H9 (cell line): ENCODE results near the gene PIRT. TPM values are rescaled to one million over a fixed set of nuclear protein-coding genes. Genes with fewer than 3 reads are reported as not detected.

ENCODE experiments used
- DNase-seq: peaks from one replicate; pipeline ENCODE4 v3.0.0-alpha.2; 2017
- H2AFZ ChIP-seq: one replicate; pipeline ENCODE4 v1.6.1; 2013; ENCODE audit warnings: mild to moderate bottlenecking, low read length, control low read depth, moderate library complexity
- H2AK5ac ChIP-seq: 2 replicates; pipeline ENCODE4 v1.6.1; 2013; ENCODE audit warnings: low read length, control low read depth, mixed read lengths; ENCODE audit not compliant: insufficient read length
- H2BK120ac ChIP-seq: one replicate; pipeline ENCODE4 v1.6.1; 2013; ENCODE audit warnings: low read depth, mild to moderate bottlenecking, low read length, control low read depth, inconsistent platforms; ENCODE audit not compliant: poor library complexity, severe bottlenecking
- H2BK12ac ChIP-seq: 2 replicates; pipeline ENCODE4 v1.6.1; 2013; ENCODE audit warnings: low read length, control low read depth, mixed read lengths, low read depth; ENCODE audit not compliant: insufficient read length
- H2BK15ac ChIP-seq: 2 replicates; pipeline ENCODE4 v1.6.1; 2013; ENCODE audit warnings: low read depth, low read length, control low read depth
- H2BK20ac ChIP-seq: one replicate; pipeline ENCODE4 v1.6.1; 2013; ENCODE audit warnings: low read depth, mild to moderate bottlenecking, low read length, control low read depth, inconsistent platforms; ENCODE audit not compliant: poor library complexity, severe bottlenecking
- H2BK5ac ChIP-seq: 2 replicates; pipeline ENCODE4 v1.6.1; 2013; ENCODE audit warnings: low read length, control low read depth, mixed read lengths; ENCODE audit not compliant: insufficient read length
- H3K14ac ChIP-seq: 2 replicates; pipeline ENCODE4 v1.6.1; 2013; ENCODE audit warnings: low read length, control low read depth; ENCODE audit not compliant: insufficient read depth
- H3K18ac ChIP-seq: 2 replicates; pipeline ENCODE4 v1.6.1; 2013; ENCODE audit warnings: low read depth, mild to moderate bottlenecking, mixed read lengths, low read length, control low read depth; ENCODE audit not compliant: insufficient read length
- H3K23ac ChIP-seq: 2 replicates; pipeline ENCODE4 v1.6.1; 2013; ENCODE audit warnings: low read length, control low read depth, mixed read lengths, low read depth; ENCODE audit not compliant: insufficient read length
- H3K23me2 ChIP-seq: 2 replicates; pipeline ENCODE4 v1.6.1; 2013; ENCODE audit warnings: low read depth, mild to moderate bottlenecking, mixed read lengths, low read length, control low read depth; ENCODE audit not compliant: insufficient read length, poor library complexity, severe bottlenecking
- H3K27ac ChIP-seq: 2 replicates; pipeline ENCODE4 v1.5.1; 2013; ENCODE audit warnings: low read length, control low read depth, mixed read lengths, low read depth; ENCODE audit not compliant: insufficient read length
- H3K27me3 ChIP-seq: 2 replicates; pipeline ENCODE4 v1.6.1; 2013; ENCODE audit warnings: low read length, control low read depth, inconsistent platforms; ENCODE audit not compliant: insufficient read depth
- H3K4ac ChIP-seq: 2 replicates; pipeline ENCODE4 v1.6.1; 2013; ENCODE audit warnings: low read depth, mild to moderate bottlenecking, control low read depth, inconsistent platforms, low read length, moderate library complexity
- H3K4me1 ChIP-seq: 2 replicates; pipeline ENCODE4 v1.6.1; 2013; ENCODE audit warnings: low read length, control low read depth, inconsistent platforms; ENCODE audit not compliant: insufficient read depth
- H3K4me2 ChIP-seq: 2 replicates; pipeline ENCODE4 v1.6.1; 2013; ENCODE audit warnings: low read length, control low read depth, mixed read lengths; ENCODE audit not compliant: insufficient read length, insufficient read depth
- H3K56ac ChIP-seq: 2 replicates; pipeline ENCODE4 v1.6.1; 2013; ENCODE audit warnings: low read depth, mild to moderate bottlenecking, mixed read lengths, low read length, control low read depth; ENCODE audit not compliant: insufficient read length
- H3K79me1 ChIP-seq: 2 replicates; pipeline ENCODE4 v1.6.1; 2013; ENCODE audit warnings: low read depth, mild to moderate bottlenecking, moderate library complexity, low read length, control low read depth, inconsistent platforms; ENCODE audit not compliant: insufficient read depth, poor library complexity, severe bottlenecking
- H3K79me2 ChIP-seq: 2 replicates; pipeline ENCODE4 v1.6.1; 2013; ENCODE audit warnings: low read length, control low read depth, inconsistent platforms; ENCODE audit not compliant: insufficient read depth
- H3K9ac ChIP-seq: 2 replicates; pipeline ENCODE4 v1.6.1; 2013; ENCODE audit warnings: low read length, control low read depth, mixed read lengths; ENCODE audit not compliant: insufficient read length; ENCODE audit errors: extremely low read depth
- H3K9me3 ChIP-seq: one replicate; pipeline ENCODE4 v1.6.1; 2013; ENCODE audit warnings: low read depth, low read length, inconsistent platforms; ENCODE audit not compliant: control insufficient read depth
- H3T11ph ChIP-seq: one replicate; pipeline ENCODE4 v1.6.1; 2013; ENCODE audit warnings: mild to moderate bottlenecking, low read length, control low read depth, inconsistent platforms
- H4K20me1 ChIP-seq: one replicate; pipeline ENCODE4 v1.6.1; 2013; ENCODE audit not compliant: control insufficient read depth, insufficient read length, insufficient read depth
- H4K5ac ChIP-seq: 2 replicates; pipeline ENCODE4 v1.6.1; 2013; ENCODE audit warnings: low read depth, mild to moderate bottlenecking, mixed read lengths, low read length, control low read depth; ENCODE audit not compliant: insufficient read length
- H4K8ac ChIP-seq: replicated peaks from 2 replicates; pipeline ENCODE4 v1.6.1; 2013; ENCODE audit warnings: low read length, control low read depth, mixed read lengths, low read depth; ENCODE audit not compliant: insufficient read length
- H4K91ac ChIP-seq: 2 replicates; pipeline ENCODE4 v1.6.1; 2013; ENCODE audit warnings: low read depth, mild to moderate bottlenecking, moderate library complexity, mixed read lengths, low read length, control low read depth; ENCODE audit not compliant: insufficient read length
- H3K27ac Mint-ChIP-seq, 3 experiments: 2 replicates in 2 of 3; 3 replicates in 1 of 3; pipeline ENCODE4 v1.8.0; 2020 to 2021; ENCODE audit warnings: mixed read lengths in 3 of 3, mild to moderate bottlenecking in 1 of 3, moderate library complexity in 1 of 3
- H3K27me3 Mint-ChIP-seq: 2 replicates; pipeline ENCODE4 v1.8.0; 2021; ENCODE audit warnings: low read depth, mild to moderate bottlenecking, moderate library complexity, mixed read lengths
- H3K36me3 Mint-ChIP-seq, 3 experiments: 2 replicates in 2 of 3; 3 replicates in 1 of 3; pipeline ENCODE4 v1.8.0; 2020 to 2021; ENCODE audit warnings: low read depth in 3 of 3, mixed read lengths in 3 of 3; ENCODE audit not compliant: insufficient read depth in 1 of 3
- H3K4me1 Mint-ChIP-seq, 2 experiments: 2 replicates each; pipeline ENCODE4 v1.8.0; 2020; ENCODE audit warnings: mixed read lengths in 2 of 2
- H3K4me3 Mint-ChIP-seq, 2 experiments: 2 replicates in 1 of 2; 3 replicates in 1 of 2; pipeline ENCODE4 v1.8.0; 2020 to 2021; ENCODE audit warnings: mild to moderate bottlenecking in 2 of 2, mixed read lengths in 2 of 2, moderate library complexity in 1 of 2
- H3K9me3 Mint-ChIP-seq, 2 experiments: 2 replicates in 1 of 2; 3 replicates in 1 of 2; pipeline ENCODE4 v1.8.0; 2020; ENCODE audit warnings: mild to moderate bottlenecking in 2 of 2, mixed read lengths in 2 of 2, moderate library complexity in 1 of 2
- WGBS: extraction: QIAGEN DNeasy Blood & Tissue Kit; methylation state at CpG from one replicate; pipeline ENCODE4 v1.1.7; 2013; ENCODE audit warnings: missing lambda C conversion rate, low lambda C conversion rate, mixed read lengths; ENCODE audit not compliant: insufficient read length; ENCODE audit errors: extremely low coverage; 5-methylcytosine and 5-hydroxymethylcytosine counted together
- total RNA-seq: library from RNA; stranded (reverse); gene quantifications from 2 replicates; pipeline ENCODE4 v1.2.1, GENCODE V29; 2021
- TF ChIP-seq, protein P1 (sequence below): fragments of 200-600 bp; sonication (generic); conservative IDR thresholded peaks from 3 replicates; pipeline ENCODE4 v1.8.0; 2021; ENCODE audit warnings: antibody characterized with exemption, mild to moderate bottlenecking

PIRT gene
- total RNA-seq, 1 experiment from 2014 or later = not detected

DNA sequence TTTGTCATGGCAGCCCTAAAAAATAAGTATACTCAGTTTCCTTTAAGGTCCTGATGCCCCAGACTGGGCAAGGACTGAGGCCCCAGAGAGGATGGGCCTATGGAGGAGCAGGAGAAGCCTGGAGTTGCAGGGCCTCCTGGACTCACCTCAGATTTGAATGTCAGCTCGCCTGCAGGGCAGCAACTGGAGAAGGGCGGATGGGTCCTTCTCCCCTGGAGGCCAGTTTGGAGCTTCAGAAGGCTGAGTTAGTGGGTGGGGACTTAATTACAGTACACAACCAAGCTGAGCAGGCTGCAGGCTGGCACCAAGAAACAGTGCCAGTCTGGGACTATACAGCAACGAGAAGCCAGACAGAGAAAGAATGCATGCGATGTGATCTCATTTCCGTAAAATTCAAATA lies 6.2 kb downstream of the PIRT start:
- no peak overlapping the region for H2BK12ac ChIP-seq
- H3K27me3 Mint-ChIP-seq = no peaks in the 10 kb centered on the region

More for the DNA sequence above, 6.2 kb downstream of the PIRT start:
- Histone ChIP-seq H2AFZ (no peak overlapping the region), H3K18ac (no peak overlapping the region), H3K9ac (no peak overlapping the region), H3K14ac (no peak overlapping the region), H2BK120ac (no peak overlapping the region), H4K91ac (no peak overlapping the region), H3K56ac (no peak overlapping the region), H3K23me2 (no peaks in the 10 kb centered on the region), H3K79me2 (no peaks in the 10 kb centered on the region), H3K27ac (no peak overlapping the region), H3T11ph (no peak overlapping the region), H2BK20ac (no peak overlapping the region), H2BK5ac (no peak overlapping the region), H3K4me2 (no peak overlapping the region), H3K4ac (no peak overlapping the region), H3K9me3 (no peaks in the 10 kb centered on the region), H2AK5ac (no peak overlapping the region), H4K5ac (no peak overlapping the region), H3K79me1 (no peaks in the 10 kb centered on the region), H3K4me1 (peaks cover 16% of the 10 kb centered on the region; the same call in 1 of the 2 replicates), H3K23ac (no peak overlapping the region), H2BK15ac (no peak overlapping the region), H4K8ac (no peak overlapping the region), H3K27me3 (no peaks in the 10 kb centered on the region), H4K20me1 (no peaks in the 10 kb centered on the region)
- Mint-ChIP-seq H3K9me3 (no peaks in the 10 kb centered on the region), H3K36me3 (no peaks in the 10 kb centered on the region), H3K4me3 (no peak overlapping the region), H3K27ac (no peak overlapping the region), H3K4me1 (peaks cover 26 to 31% of the 10 kb centered on the region in 2 experiments)
- TF ChIP-seq, protein P1, sequence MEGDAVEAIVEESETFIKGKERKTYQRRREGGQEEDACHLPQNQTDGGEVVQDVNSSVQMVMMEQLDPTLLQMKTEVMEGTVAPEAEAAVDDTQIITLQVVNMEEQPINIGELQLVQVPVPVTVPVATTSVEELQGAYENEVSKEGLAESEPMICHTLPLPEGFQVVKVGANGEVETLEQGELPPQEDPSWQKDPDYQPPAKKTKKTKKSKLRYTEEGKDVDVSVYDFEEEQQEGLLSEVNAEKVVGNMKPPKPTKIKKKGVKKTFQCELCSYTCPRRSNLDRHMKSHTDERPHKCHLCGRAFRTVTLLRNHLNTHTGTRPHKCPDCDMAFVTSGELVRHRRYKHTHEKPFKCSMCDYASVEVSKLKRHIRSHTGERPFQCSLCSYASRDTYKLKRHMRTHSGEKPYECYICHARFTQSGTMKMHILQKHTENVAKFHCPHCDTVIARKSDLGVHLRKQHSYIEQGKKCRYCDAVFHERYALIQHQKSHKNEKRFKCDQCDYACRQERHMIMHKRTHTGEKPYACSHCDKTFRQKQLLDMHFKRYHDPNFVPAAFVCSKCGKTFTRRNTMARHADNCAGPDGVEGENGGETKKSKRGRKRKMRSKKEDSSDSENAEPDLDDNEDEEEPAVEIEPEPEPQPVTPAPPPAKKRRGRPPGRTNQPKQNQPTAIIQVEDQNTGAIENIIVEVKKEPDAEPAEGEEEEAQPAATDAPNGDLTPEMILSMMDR = no peak
- DNase-seq = no peak
- WGBS = no CpG with 5 or more reads among the region's 5 CpGs
